Measurements from ENCODE around the gene PBX1. TPM values are rescaled to one million over a fixed set of nuclear protein-coding genes. Genes with fewer than 3 reads are reported as not detected.

PBX1 gene
- total and polyA plus RNA-seq, 2 experiments from 2014 or later, result 9.7 to 38.8 TPM

- no peak for TF ChIP-seq EZH2phosphoT487 (IDR thresholded peaks at IDR 0.05; ENCODE audit: insufficient read depth, low read depth)
- Histone ChIP-seq H2AFZ (no peak overlapping the region), H3K27ac (no peak overlapping the region), H3K9me2 (ENCODE audit: insufficient read depth) (no peaks in the 10 kb centered on the region), H3K4me1 (ENCODE audit: insufficient read depth) (no peaks in the 10 kb centered on the region), H3F3A (ENCODE audit: insufficient read depth) (no peaks in the 10 kb centered on the region), H3K36me3 (ENCODE audit: low read depth) (no peaks in the 10 kb centered on the region), H3K4me3 (no peak overlapping the region), H3K9ac (no peak overlapping the region), H3K27me3 (replicated peaks; ENCODE audit: insufficient read depth) (no peaks in the 10 kb centered on the region), H3K79me2 (ENCODE audit: insufficient read depth) (no peaks in the 10 kb centered on the region), H4K20me1 (ENCODE audit: insufficient read depth) (no peaks in the 10 kb centered on the region), H3K9me3 (ENCODE audit: low read depth) (no peaks in the 10 kb centered on the region), H3K4me2 (ENCODE audit: unreplicated experiment) (no peak overlapping the region)
- no peak for DNase-seq
- in situ Hi-C loops (cut with MboI), result no loop called here
- WGBS, 2 experiments (ENCODE audit: low coverage in 1 of 2, low lambda C conversion rate in 2 of 2, missing lambda C conversion rate in 2 of 2), result 77 to 86% methylated on average over 8 of the region's 8 CpGs
Observed at GRCh38 chr1:164867590-164867989, 308.6 kb downstream of the PBX1 start.

GRCh38 chr1:164868990-164869389 is 310.0 kb downstream of the PBX1 start:
- no peak for DNase-seq
- H3K9me3 ChIP-seq (ENCODE audit: low read depth), result no peaks in the 10 kb centered on the region
- no peaks in the 10 kb centered on the region for H3F3A ChIP-seq (ENCODE audit: insufficient read depth)
- in situ Hi-C loops (cut with MboI), result no loop called here
- H3K9ac ChIP-seq, result no peak overlapping the region
- H3K79me2 ChIP-seq (ENCODE audit: insufficient read depth), result no peaks in the 10 kb centered on the region
- no peak overlapping the region for H3K4me2 ChIP-seq (ENCODE audit: unreplicated experiment)
- H3K9me2 ChIP-seq (ENCODE audit: insufficient read depth), result no peaks in the 10 kb centered on the region
- H3K4me3 ChIP-seq, result no peak overlapping the region
- no peak overlapping the region for H2AFZ ChIP-seq
- WGBS, 2 experiments (ENCODE audit: low coverage in 1 of 2, low lambda C conversion rate in 2 of 2, missing lambda C conversion rate in 2 of 2), result 79 to 86% methylated on average over 4 of the region's 4 CpGs
- no peaks in the 10 kb centered on the region for H3K36me3 ChIP-seq (ENCODE audit: low read depth)
- no peak for TF ChIP-seq EZH2phosphoT487 (IDR thresholded peaks at IDR 0.05; ENCODE audit: insufficient read depth, low read depth)
- no peak for TF ChIP-seq EZH2 (IDR thresholded peaks at IDR 0.05; ENCODE audit: insufficient read depth, poor library complexity, severe bottlenecking)
- no peaks in the 10 kb centered on the region for H4K20me1 ChIP-seq (ENCODE audit: insufficient read depth)
- H3K27ac ChIP-seq, result no peak overlapping the region
- no peaks in the 10 kb centered on the region for H3K27me3 ChIP-seq (replicated peaks; ENCODE audit: insufficient read depth)
- H3K4me1 ChIP-seq (ENCODE audit: insufficient read depth), result no peaks in the 10 kb centered on the region

GRCh38 chr1:164875518-164875917 is 316.5 kb downstream of the PBX1 start:
- H3K4me2 ChIP-seq (ENCODE audit: unreplicated experiment), result no peak overlapping the region
- H3K79me2 ChIP-seq (ENCODE audit: insufficient read depth), result no peaks in the 10 kb centered on the region
- no peak for TF ChIP-seq EZH2 (IDR thresholded peaks at IDR 0.05; ENCODE audit: insufficient read depth, poor library complexity, severe bottlenecking)
- no peak for TF ChIP-seq EZH2phosphoT487 (IDR thresholded peaks at IDR 0.05; ENCODE audit: insufficient read depth, low read depth)
- H2AFZ ChIP-seq, result no peak overlapping the region
- no peak overlapping the region for H3K9ac ChIP-seq
- H3K4me3 ChIP-seq, result no peak overlapping the region
- no peak overlapping the region for H3K27ac ChIP-seq
- no peaks in the 10 kb centered on the region for H4K20me1 ChIP-seq (ENCODE audit: insufficient read depth)
- no peaks in the 10 kb centered on the region for H3K9me3 ChIP-seq (ENCODE audit: low read depth)
- H3F3A ChIP-seq (ENCODE audit: insufficient read depth), result no peaks in the 10 kb centered on the region
- WGBS, 2 experiments (ENCODE audit: low coverage in 1 of 2, low lambda C conversion rate in 2 of 2, missing lambda C conversion rate in 2 of 2), result 71 to 73% methylated on average over 3 of the region's 3 CpGs
- H3K4me1 ChIP-seq (ENCODE audit: insufficient read depth), result no peaks in the 10 kb centered on the region
- DNase-seq, result no peak
- H3K36me3 ChIP-seq (ENCODE audit: low read depth), result no peaks in the 10 kb centered on the region
- no peaks in the 10 kb centered on the region for H3K9me2 ChIP-seq (ENCODE audit: insufficient read depth)
- no peaks in the 10 kb centered on the region for H3K27me3 ChIP-seq (replicated peaks; ENCODE audit: insufficient read depth)
- in situ Hi-C loops (cut with MboI), result no loop called here

GRCh38 chr1:164876398-164877116 is 317.6 kb downstream of the PBX1 start:
- H3K4me2 ChIP-seq (ENCODE audit: unreplicated experiment), result no peak overlapping the region
- no peaks in the 10 kb centered on the region for H3F3A ChIP-seq (ENCODE audit: insufficient read depth)
- no peak overlapping the region for H3K27ac ChIP-seq
- no peaks in the 10 kb centered on the region for H3K9me2 ChIP-seq (ENCODE audit: insufficient read depth)
- no peak overlapping the region for H3K9ac ChIP-seq
- H2AFZ ChIP-seq, result no peak overlapping the region
- DNase-seq, result no peak
- in situ Hi-C loops (cut with MboI), result no loop called here
- H3K36me3 ChIP-seq (ENCODE audit: low read depth), result no peaks in the 10 kb centered on the region
- WGBS, 2 experiments (ENCODE audit: low coverage in 1 of 2, low lambda C conversion rate in 2 of 2, missing lambda C conversion rate in 2 of 2), result 66 to 77% methylated on average over 12 of the region's 12 CpGs
- no peak for TF ChIP-seq EZH2phosphoT487 (IDR thresholded peaks at IDR 0.05; ENCODE audit: insufficient read depth, low read depth)
- TF ChIP-seq EZH2 (IDR thresholded peaks at IDR 0.05; ENCODE audit: insufficient read depth, poor library complexity, severe bottlenecking), result no peak
- no peaks in the 10 kb centered on the region for H3K27me3 ChIP-seq (replicated peaks; ENCODE audit: insufficient read depth)
- H4K20me1 ChIP-seq (ENCODE audit: insufficient read depth), result no peaks in the 10 kb centered on the region
- H3K4me1 ChIP-seq (ENCODE audit: insufficient read depth), result no peaks in the 10 kb centered on the region
- H3K9me3 ChIP-seq (ENCODE audit: low read depth), result no peaks in the 10 kb centered on the region
- H3K79me2 ChIP-seq (ENCODE audit: insufficient read depth), result no peaks in the 10 kb centered on the region
- H3K4me3 ChIP-seq, result no peak overlapping the region
